HEK293 (cell line): ENCODE measurements around the gene GNB1L.

ENCODE experiments used
- CTCF ChIA-PET: fragments of 350-600 bp; formaldehyde crosslinking; extraction: SDS; loops from one replicate; lab custom pipeline; 2021; ENCODE audit warnings: antibody characterized with exemption; lab: Yijun Ruan, JAX
- POLR2A ChIA-PET: fragments of 300-600 bp; formaldehyde crosslinking; extraction: SDS; loops from one replicate; lab custom pipeline; 2020; ENCODE audit warnings: antibody characterized with exemption, inconsistent platforms; lab: Yijun Ruan, JAX
- H3K27ac ChIP-seq: fragments of 200-500 bp; sonication (Bioruptor generic); 2 replicates; pipeline ENCODE4 v1.5.1; 2014; ENCODE audit warnings: low read depth, low read length, control low read depth, inconsistent platforms; ENCODE audit errors: extremely low read depth
- H3K36me3 ChIP-seq, 2 experiments: fragments of 200-500 bp in 1 of 2; sonication (Bioruptor generic) in 1 of 2; 1 replicate in 1 of 2; 2 replicates in 1 of 2; pipeline ENCODE4 v1.5.1; 2014 to 2017; ENCODE audit warnings: inconsistent platforms in 2 of 2, low read length in 2 of 2; ENCODE audit not compliant: control insufficient read depth in 2 of 2, insufficient read depth in 1 of 2
- H3K4me1 ChIP-seq: fragments of 200-500 bp; sonication (Bioruptor generic); 2 replicates; pipeline ENCODE4 v1.5.1; 2014; ENCODE audit warnings: mild to moderate bottlenecking, low read length, inconsistent platforms; ENCODE audit not compliant: control insufficient read depth, insufficient read depth
- H3K4me3 ChIP-seq: 2 replicates; pipeline ENCODE4 v1.5.1; 2011; ENCODE audit warnings: low read depth, mild to moderate bottlenecking, control low read depth, low read length, moderate library complexity
- H3K9me3 ChIP-seq: fragments of 200-500 bp; sonication (Bioruptor generic); 2 replicates; pipeline ENCODE4 v1.5.1; 2014; ENCODE audit warnings: low read depth, low read length, inconsistent platforms; ENCODE audit not compliant: control insufficient read depth, insufficient read depth
- BCL11A ChIP-seq: fragments of 450-650 bp; formaldehyde crosslinking; IDR thresholded peaks from 2 replicates; pipeline ENCODE4 v1.5.1; 2016; ENCODE audit warnings: low read depth, missing biosample characterization, missing genetic modification characterization
- BCL6B ChIP-seq: fragments of 450-650 bp; formaldehyde crosslinking; IDR thresholded peaks from 2 replicates; pipeline ENCODE4 v1.5.1; 2017; ENCODE audit warnings: missing biosample characterization, missing genetic modification characterization
- EGR2 ChIP-seq: fragments of 450-650 bp; formaldehyde crosslinking; IDR thresholded peaks from 2 replicates; pipeline ENCODE4 v1.5.1; 2016; ENCODE audit warnings: low read depth, missing biosample characterization, missing genetic modification characterization
- HOXC10 ChIP-seq: sonication (generic); formaldehyde crosslinking; IDR thresholded peaks from 2 replicates; pipeline ENCODE4 v1.8.1; 2023; ENCODE audit warnings: mild to moderate bottlenecking, missing genetic modification reagents
- INSM2 ChIP-seq: fragments of 450-650 bp; formaldehyde crosslinking; IDR thresholded peaks from 2 replicates; pipeline ENCODE4 v1.5.1; 2016; ENCODE audit warnings: missing biosample characterization, missing genetic modification characterization
- MZF1 ChIP-seq: fragments of 450-650 bp; formaldehyde crosslinking; IDR thresholded peaks from 2 replicates; pipeline ENCODE4 v1.5.1; 2017; ENCODE audit warnings: missing biosample characterization, missing genetic modification characterization, borderline replicate concordance
- SP7 ChIP-seq: fragments of 450-650 bp; formaldehyde crosslinking; IDR thresholded peaks from 2 replicates; pipeline ENCODE4 v1.5.1; 2016; ENCODE audit warnings: missing biosample characterization, missing genetic modification characterization
- ZBTB20 ChIP-seq: fragments of 450-650 bp; formaldehyde crosslinking; IDR thresholded peaks from 2 replicates; pipeline ENCODE4 v1.5.1; 2016; ENCODE audit warnings: missing biosample characterization, missing genetic modification characterization
- ZBTB49 ChIP-seq: fragments of 450-650 bp; formaldehyde crosslinking; IDR thresholded peaks from 2 replicates; pipeline ENCODE4 v1.5.1; 2016; ENCODE audit warnings: missing biosample characterization, missing genetic modification characterization, low read depth
- ZNF174 ChIP-seq: fragments of 450-650 bp; formaldehyde crosslinking; IDR thresholded peaks from 2 replicates; pipeline ENCODE4 v1.5.0; 2017; ENCODE audit warnings: missing biosample characterization, mild to moderate bottlenecking, missing genetic modification characterization
- ZNF423 ChIP-seq: fragments of 450-650 bp; formaldehyde crosslinking; IDR thresholded peaks from 2 replicates; pipeline ENCODE4 v1.5.1; 2016; ENCODE audit warnings: missing biosample characterization, missing genetic modification characterization
- ZNF433 ChIP-seq: fragments of 450-650 bp; formaldehyde crosslinking; IDR thresholded peaks from 2 replicates; pipeline ENCODE4 v1.5.1; 2016; ENCODE audit warnings: missing biosample characterization, missing genetic modification characterization, low read depth
- ZNF623 ChIP-seq: fragments of 450-650 bp; formaldehyde crosslinking; IDR thresholded peaks from 2 replicates; pipeline ENCODE4 v1.5.1; 2016; ENCODE audit warnings: missing biosample characterization, missing genetic modification characterization
- ZNF624 ChIP-seq: fragments of 450-650 bp; formaldehyde crosslinking; IDR thresholded peaks from 2 replicates; pipeline ENCODE4 v1.5.1; 2017; ENCODE audit warnings: missing biosample characterization, missing genetic modification characterization
- ZNF626 ChIP-seq: fragments of 450-650 bp; sonication (Bioruptor Pico); formaldehyde crosslinking; IDR thresholded peaks from 2 replicates; pipeline ENCODE4 v1.5.1; 2018; ENCODE audit warnings: missing biosample characterization, missing genetic modification characterization, inconsistent platforms
- ZNF843 ChIP-seq: fragments of 450-650 bp; formaldehyde crosslinking; IDR thresholded peaks from 2 replicates; pipeline ENCODE4 v1.5.1; 2016; ENCODE audit warnings: missing biosample characterization, missing genetic modification characterization

GNB1L gene

GRCh38 chr22:19799322-19800190, 55.1 kb downstream of the GNB1L start:
- H3K4me3 ChIP-seq, result no peak overlapping the region
- H3K9me3 ChIP-seq, result no peaks in the 10 kb centered on the region
- 0 out of 2 replicates have a peak, but pooled peaks have one; percentile 33 for TF ChIP-seq BCL11A (tag by site-specific recombination)
- no peak for TF ChIP-seq ZNF433 (tag by site-specific recombination)
- ChIA-PET POLR2A (interaction anchor here (1.4 kb wide), 1 partner anchor 55 kb away, joined by 5 read pairs; the partner anchor contains the start of genes GNB1L and RTL10), CTCF (interaction anchor here (1.0 to 2.0 kb wide), 2 partner anchors 27 to 69 kb away, joined by 3 to 7 read pairs; no protein-coding TSS in a partner anchor)
- H3K4me1 ChIP-seq, result no peaks in the 10 kb centered on the region
- no peak overlapping the region for H3K27ac ChIP-seq
- peaks cover 0 to 32% of the 10 kb centered on the region in 2 experiments; a peak in 1 of 3 replicates for H3K36me3 ChIP-seq

- Histone ChIP-seq H3K36me3 (peaks cover 0 to 30% of the 10 kb centered on the region in 2 experiments; a peak in 1 of 3 replicates), H3K4me1 (no peaks in the 10 kb centered on the region), H3K27ac (no peak overlapping the region), H3K9me3 (no peaks in the 10 kb centered on the region), H3K4me3 (no peak overlapping the region)
- TF ChIP-seq ZBTB20 (no peak), ZNF423 (tag by site-specific recombination) (no peak), EGR2 (tag by site-specific recombination) (no peak), ZNF623 (tag by site-specific recombination) (no peak), MZF1 (tag by site-specific recombination) (no peak), SP7 (tag by site-specific recombination) (no peak), ZNF626 (tag by site-specific recombination) (no peak)
- POLR2A ChIA-PET, result no interaction called here
- CTCF ChIA-PET, result interaction anchor here (0.7 to 2.0 kb wide), 3 partner anchors 26 to 132 kb away, joined by 3 to 7 read pairs (median 3); no protein-coding TSS in a partner anchor
These were observed 55.8 kb downstream of the GNB1L start for GRCh38 chr22:19798891-19799293.

DNA sequence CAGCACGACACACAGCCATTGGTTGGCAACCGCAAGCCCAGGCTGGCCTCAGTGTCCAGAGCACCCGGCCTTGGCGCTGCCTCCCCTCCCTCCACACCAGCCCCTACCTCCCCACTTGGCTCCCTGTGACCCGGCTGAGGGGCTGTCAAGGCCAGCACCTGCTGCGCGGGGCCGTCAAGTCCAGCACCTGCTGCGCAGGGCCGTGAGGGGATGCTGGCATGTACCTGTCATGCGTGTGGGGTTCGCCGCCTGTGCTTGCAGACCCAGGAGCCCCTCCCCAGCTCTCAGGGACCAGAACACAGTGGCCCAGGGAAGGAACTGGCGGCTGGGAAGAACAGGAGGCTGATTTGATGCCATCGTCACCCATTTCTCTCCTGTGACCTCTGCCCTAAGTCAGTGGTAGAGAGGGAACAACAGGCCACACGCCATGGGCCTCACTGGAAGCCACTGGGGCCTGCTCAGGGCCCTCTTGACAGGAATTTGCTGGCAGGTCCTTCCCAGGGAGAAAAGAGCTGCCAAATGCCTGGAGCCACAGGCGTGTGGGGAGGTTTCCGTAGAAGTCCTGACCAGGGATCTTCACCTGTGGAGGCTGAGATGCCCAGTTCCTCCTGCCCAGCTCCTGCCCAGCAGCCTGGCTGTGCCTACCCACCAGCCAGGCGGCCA, 56.5 kb downstream of the GNB1L start:
- H3K4me3 ChIP-seq, result no peak overlapping the region
- TF ChIP-seq ZNF624 (tag by site-specific recombination) (no peak), ZNF843 (tag by site-specific recombination) (no peak), INSM2 (tag by site-specific recombination) (no peak), ZBTB49 (no peak), ZNF174 (tag by site-specific recombination) (no peak), BCL6B (tag by site-specific recombination) (no peak), HOXC10 (CRISPR knock-in tag) (no peak)
- TF ChIP-seq, all 188 proteins: peak for 0
- H3K4me1 ChIP-seq, result no peaks in the 10 kb centered on the region
- H3K9me3 ChIP-seq, result no peaks in the 10 kb centered on the region
- no peak overlapping the region for H3K27ac ChIP-seq
- ChIA-PET POLR2A (no interaction called here), CTCF (interaction anchor here (0.7 to 2.0 kb wide), 3 partner anchors 26 to 131 kb away, joined by 3 to 7 read pairs (median 3); no protein-coding TSS in a partner anchor)
- H3K36me3 ChIP-seq, result peaks cover 0 to 24% of the 10 kb centered on the region in 2 experiments; a peak in 1 of 3 replicates
